Ovary (tissue), 9 donors: ENCODE data around the gene LIMK2. TPM values are rescaled to one million over a fixed set of nuclear protein-coding genes. Genes with fewer than 3 reads are reported as not detected.
"Not testable (repeated sequence)": the region's sequence is repeated elsewhere in the genome, so short reads cannot be mapped to it uniquely, and the experiment has no call there.

ENCODE experiments used
- DNase-seq, 5 donors: peaks; one replicate each; pipeline ENCODE4 v3.0.0-alpha.2; 2019 to 2020
- H3K27ac ChIP-seq, 2 donors: fragments of 200-600 bp; one replicate each; pipeline versions ENCODE4 v1.5.1 to v1.8.0; 2019 to 2022
- H3K27me3 ChIP-seq: fragments of 200-600 bp; one replicate; pipeline ENCODE4 v1.8.0; 2022
- H3K36me3 ChIP-seq: fragments of 200-600 bp; sonication (generic); one replicate; pipeline ENCODE4 v1.5.1; 2019
- H3K4me1 ChIP-seq: one replicate; pipeline ENCODE4 v1.8.1; 2013; ENCODE audit warnings: mild to moderate bottlenecking, moderate library complexity; ENCODE audit not compliant: insufficient read depth
- H3K4me3 ChIP-seq: fragments of 200-600 bp; sonication (generic); one replicate; pipeline ENCODE4 v1.5.1; 2017
- H3K9me3 ChIP-seq, 2 donors: fragments of 200-600 bp in 1 of 2; sonication (generic) in 1 of 2; one replicate each; pipeline versions ENCODE4 v1.5.1 to v1.8.1; 2013 to 2019; ENCODE audit warnings: mild to moderate bottlenecking in 1 of 2, moderate library complexity in 1 of 2
- EP300 ChIP-seq: sonication (generic); formaldehyde crosslinking; IDR thresholded peaks from one replicate; pipeline ENCODE4 v1.6.1; 2017; ENCODE audit warnings: antibody characterized with exemption
- POLR2A ChIP-seq: fragments of 450-650 bp; IDR thresholded peaks from one replicate; pipeline ENCODE4 v1.6.1; 2017; ENCODE audit warnings: antibody characterized with exemption, mild to moderate bottlenecking, moderate library complexity
- WGBS, 3 donors: extraction: QIAGEN DNeasy Blood & Tissue Kit in 1 of 3; methylation state at CpG; one replicate each; pipeline versions ENCODE4 v1.1.5 to v1.1.7; 2013 to 2017; 5-methylcytosine and 5-hydroxymethylcytosine counted together
- intact Hi-C, 4 donors: fragments of 100-400 bp; cut with DNase I; formaldehyde crosslinking; loops; one replicate each; pipeline versions ENCODE4 v1.11.0 to v1.15.1; 2022 to 2023
- polyA plus RNA-seq, 2 donors: library from polyadenylated mRNA; stranded (reverse); fragments of 200-250 nt in 1 of 2; fragments of 350-450 nt in 1 of 2; fragmentation: Illumina TruSeq in 1 of 2; extraction: RNeasy Lipid Tissue Mini Kit (QIAGEN cat#74804) in 1 of 2; gene quantifications; one replicate each; pipeline ENCODE4 v1.2.3, GENCODE V29; 2013 to 2014
- total RNA-seq, 7 donors: library from RNA; depleted of rRNA in 2 of 7; stranded (reverse); fragments of >200 nt in 2 of 7; fragmentation: NEBNext Ultra II Directional in 3 of 7; extraction: Animal tissue kit (Norgen Biotek cat#: 25700) in 3 of 7; gene quantifications; one replicate each; pipeline versions ENCODE4 v1.1.0 to v1.2.4, GENCODE V29; 2016 to 2023
- TF ChIP-seq, protein P1 (sequence below), 3 donors: fragments of 450-650 bp in 2 of 3; fragments of 200-600 bp in 1 of 3; IDR thresholded peaks; one replicate each; pipeline versions ENCODE4 v1.5.1 to v1.8.0; 2016 to 2022; ENCODE audit warnings: antibody characterized with exemption in 3 of 3, mild to moderate bottlenecking in 1 of 3
- donor health status: DM: no; HTN: no; CAD: no; lungs with moderate emphysema.
- donor health status: DM: no; HTN: no; CAD: no.
- donor health status: Bipolar disorder and iron deficiency.
- donor health status: DM: yes; HTN: yes; CAD: no.
- donor health status: DM: no; HTN: no; CAD: no.
- donor health status: DM: yes; HTN: yes; CAD: no.

Gene LIMK2
- total and polyA plus RNA-seq, 9 donors, result 19.0 to 63.7 (median 33.9) TPM

DNA sequence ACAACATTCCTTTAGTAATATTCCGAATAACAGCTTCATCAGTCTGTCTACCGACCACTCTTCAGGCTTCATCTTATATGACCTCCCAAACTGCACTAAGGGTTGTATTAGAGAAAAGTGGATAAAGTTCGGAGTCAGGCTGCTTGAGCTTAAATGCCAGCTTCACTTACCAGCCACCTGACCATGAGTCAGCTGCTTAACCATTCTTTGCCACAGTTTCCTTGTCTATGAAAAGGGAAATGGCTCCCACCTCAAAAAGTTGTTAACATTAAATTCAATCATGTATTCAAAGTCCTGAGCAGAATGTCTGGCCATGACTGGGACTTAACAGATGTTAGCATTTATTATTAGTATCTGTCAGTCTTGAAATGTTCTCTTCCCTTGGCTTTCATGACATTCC is 20.9 kb downstream of the LIMK2 start:
- Histone ChIP-seq H3K9me3 (no peaks in the 10 kb centered on the region), H3K36me3 (no peaks in the 10 kb centered on the region), H3K4me1 (no peaks in the 10 kb centered on the region), H3K27ac (no peak overlapping the region), H3K4me3 (no peak overlapping the region), H3K27me3 (no peaks in the 10 kb centered on the region)
- no peak for DNase-seq
- intact Hi-C loops, result loop anchor here in 1 of 4 donors (10.0 kb wide), 1 partner anchor 128 kb away; the partner anchor contains the start of gene SELENOM
- 88 to 92% (median 89%) methylated on average over 3 of the region's 3 CpGs for WGBS, 3 donors
- TF ChIP-seq EP300, result no peak
- no peak for TF ChIP-seq POLR2A
- TF ChIP-seq, protein P1, sequence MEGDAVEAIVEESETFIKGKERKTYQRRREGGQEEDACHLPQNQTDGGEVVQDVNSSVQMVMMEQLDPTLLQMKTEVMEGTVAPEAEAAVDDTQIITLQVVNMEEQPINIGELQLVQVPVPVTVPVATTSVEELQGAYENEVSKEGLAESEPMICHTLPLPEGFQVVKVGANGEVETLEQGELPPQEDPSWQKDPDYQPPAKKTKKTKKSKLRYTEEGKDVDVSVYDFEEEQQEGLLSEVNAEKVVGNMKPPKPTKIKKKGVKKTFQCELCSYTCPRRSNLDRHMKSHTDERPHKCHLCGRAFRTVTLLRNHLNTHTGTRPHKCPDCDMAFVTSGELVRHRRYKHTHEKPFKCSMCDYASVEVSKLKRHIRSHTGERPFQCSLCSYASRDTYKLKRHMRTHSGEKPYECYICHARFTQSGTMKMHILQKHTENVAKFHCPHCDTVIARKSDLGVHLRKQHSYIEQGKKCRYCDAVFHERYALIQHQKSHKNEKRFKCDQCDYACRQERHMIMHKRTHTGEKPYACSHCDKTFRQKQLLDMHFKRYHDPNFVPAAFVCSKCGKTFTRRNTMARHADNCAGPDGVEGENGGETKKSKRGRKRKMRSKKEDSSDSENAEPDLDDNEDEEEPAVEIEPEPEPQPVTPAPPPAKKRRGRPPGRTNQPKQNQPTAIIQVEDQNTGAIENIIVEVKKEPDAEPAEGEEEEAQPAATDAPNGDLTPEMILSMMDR (IDR thresholded peaks at IDR 0.05), result no peak

DNA sequence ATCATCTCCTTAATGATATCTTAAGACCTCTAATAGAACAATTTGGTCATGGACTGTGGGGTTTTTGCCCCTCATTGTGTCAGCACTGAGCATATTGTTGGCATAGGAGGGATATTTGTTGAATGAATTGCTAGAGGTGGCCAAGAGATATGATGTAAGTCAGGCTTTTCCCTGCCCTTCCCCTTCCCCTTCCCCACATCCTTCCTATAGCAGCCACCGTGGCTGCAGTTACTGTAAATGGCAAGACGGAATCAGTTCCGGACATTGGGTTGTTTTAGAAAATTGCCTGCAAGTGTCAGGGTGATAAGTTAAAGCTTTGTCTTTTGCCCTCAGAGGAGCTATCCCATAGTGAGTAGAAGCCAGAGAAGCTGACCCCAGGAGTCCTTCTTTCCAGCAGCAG is 23.0 kb downstream of the LIMK2 start:
- Histone ChIP-seq H3K4me1 (no peaks in the 10 kb centered on the region), H3K27ac (no peak overlapping the region), H3K9me3 (no peaks in the 10 kb centered on the region), H3K36me3 (no peaks in the 10 kb centered on the region), H3K4me3 (no peak overlapping the region), H3K27me3 (no peaks in the 10 kb centered on the region)
- 67 to 80% (median 79%) methylated on average over 3 of the region's 3 CpGs for WGBS, 3 donors
- DNase-seq, result no peak
- intact Hi-C loops, result loop anchor here in 1 of 4 donors (10.0 kb wide), 1 partner anchor 130 kb away; the partner anchor contains the start of gene SELENOM
- TF ChIP-seq POLR2A (no peak), EP300 (no peak)
- TF ChIP-seq, protein P1 (IDR thresholded peaks at IDR 0.05), result no peak

DNA sequence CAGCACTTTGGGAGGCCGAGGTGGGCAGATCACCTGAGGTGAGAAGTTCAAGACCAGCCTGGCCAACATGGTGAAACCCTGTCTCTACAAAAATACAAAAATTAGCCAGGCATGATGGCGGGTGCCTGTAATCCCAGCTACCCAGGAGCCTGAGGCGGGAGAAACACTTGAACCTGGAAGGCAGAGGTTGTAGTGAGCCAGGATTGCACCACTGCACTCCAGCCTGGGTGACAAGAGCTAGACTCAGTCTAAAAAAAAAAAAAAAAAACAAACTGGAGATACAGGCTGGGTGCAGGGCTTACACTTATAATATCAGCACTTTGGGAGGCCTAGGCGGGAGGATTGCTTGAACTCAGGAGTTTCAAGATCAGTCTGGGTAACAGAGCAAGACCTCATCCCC is 23.9 kb downstream of the LIMK2 start:
- not testable (repeated sequence) for H3K36me3 ChIP-seq, H3K9me3 ChIP-seq, H3K27ac ChIP-seq, DNase-seq, H3K4me3 ChIP-seq, H3K4me1 ChIP-seq, H3K27me3 ChIP-seq
- WGBS, 3 donors, result 94 to 97% (median 97%) methylated on average over 4 of the region's 4 CpGs
- intact Hi-C loops, result loop anchor here in 1 of 4 donors (10.0 kb wide), 1 partner anchor 131 kb away; the partner anchor contains the start of gene SELENOM

DNA sequence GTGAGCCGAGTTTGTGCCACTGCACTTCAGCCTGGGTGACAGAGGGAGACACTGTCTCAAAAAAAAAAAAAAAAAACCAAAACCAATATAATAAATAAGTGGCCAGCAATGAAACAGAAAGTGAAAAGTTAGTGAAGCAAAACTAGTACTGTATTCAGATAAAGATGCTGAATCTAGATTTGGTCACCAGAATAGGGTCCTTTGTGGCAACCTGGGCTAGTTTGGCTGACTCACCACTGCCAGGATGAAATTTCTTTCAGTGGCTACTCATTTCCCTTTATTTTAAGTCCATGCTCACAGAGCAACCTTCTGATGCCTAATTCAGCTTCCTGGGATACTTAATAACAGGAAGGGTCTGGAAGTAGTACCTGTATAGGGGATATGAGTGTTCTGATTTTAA is 26.0 kb downstream of the LIMK2 start:
- no peak overlapping the region for H3K27ac ChIP-seq
- TF ChIP-seq EP300 (no peak), POLR2A (no peak)
- TF ChIP-seq, protein P1 (IDR thresholded peaks at IDR 0.05), result no peak
- no peaks in the 10 kb centered on the region for H3K36me3 ChIP-seq
- WGBS, 3 donors, result 93 to 100% (median 96%) methylated on average over 1 of the region's 1 CpG
- intact Hi-C loops, result loop anchor here in 1 of 4 donors (10.0 kb wide), 1 partner anchor 133 kb away; the partner anchor contains the start of gene SELENOM
- no peak for DNase-seq
- no peaks in the 10 kb centered on the region for H3K9me3 ChIP-seq
- no peak overlapping the region for H3K4me3 ChIP-seq
- no peaks in the 10 kb centered on the region for H3K4me1 ChIP-seq
- H3K27me3 ChIP-seq, result no peaks in the 10 kb centered on the region

DNA sequence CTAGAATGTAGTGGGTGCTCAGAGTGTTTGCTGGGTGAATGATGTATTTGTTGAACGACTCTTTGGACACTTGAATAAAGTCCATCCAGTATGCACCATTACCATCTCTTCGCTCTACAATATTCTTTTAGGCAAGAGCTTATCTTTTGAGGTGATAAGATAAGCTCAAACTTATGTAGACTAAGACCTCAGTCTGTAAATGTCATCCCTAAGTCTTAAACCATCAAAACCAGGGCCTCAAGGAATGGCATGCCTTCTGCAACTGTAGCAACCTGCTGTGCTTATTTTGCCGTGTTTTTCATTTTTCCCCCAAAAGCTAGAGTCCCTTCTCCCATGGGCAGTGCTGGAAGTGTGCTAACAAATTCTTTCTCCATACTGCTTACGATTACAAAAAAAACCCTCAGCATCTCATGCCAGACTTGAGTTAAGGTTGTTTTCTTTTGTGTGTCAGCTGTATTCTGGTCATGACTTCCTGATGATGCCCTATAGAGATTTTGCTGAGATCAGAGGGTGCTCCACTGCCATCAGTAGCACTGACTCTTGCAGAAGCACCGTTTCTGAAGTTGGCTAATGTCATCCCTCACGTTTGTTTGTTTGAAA is 27.8 kb downstream of the LIMK2 start:
- no peak for DNase-seq
- intact Hi-C loops, result loop anchor here in 1 of 4 donors (10.0 kb wide), 1 partner anchor 135 kb away; the partner anchor contains the start of gene SELENOM
- H3K9me3 ChIP-seq, result no peaks in the 10 kb centered on the region
- H3K27me3 ChIP-seq, result no peaks in the 10 kb centered on the region
- H3K4me3 ChIP-seq, result no peak overlapping the region
- H3K4me1 ChIP-seq, result no peaks in the 10 kb centered on the region
- H3K27ac ChIP-seq, result no peak overlapping the region
- no peaks in the 10 kb centered on the region for H3K36me3 ChIP-seq
- TF ChIP-seq EP300 (no peak), POLR2A (no peak)
- TF ChIP-seq, protein P1 (IDR thresholded peaks at IDR 0.05), result no peak
- 47 to 68% (median 54%) methylated on average over 6 of the region's 6 CpGs for WGBS, 3 donors
